HL-60 (cell line): ENCODE measurements around the gene C12orf75.

Source experiments
- DNase-seq, 2 experiments: peaks; one replicate each; pipeline ENCODE4 v3.0.0-alpha.2; 2010 to 2020; ENCODE audit warnings: low read depth in 1 of 2, low spot score in 1 of 2
- H3K27ac ChIP-seq: fragments of 250-450 bp; sonication (Bioruptor Pico); replicated peaks from 2 replicates; pipeline ENCODE4 v1.5.1; 2020; ENCODE audit warnings: mild to moderate bottlenecking, moderate library complexity
- H3K27me3 ChIP-seq: fragments of 250-450 bp; sonication (Bioruptor Pico); 2 replicates; pipeline ENCODE4 v1.5.1; 2021; ENCODE audit warnings: mild to moderate bottlenecking, moderate library complexity; ENCODE audit not compliant: insufficient read depth, poor library complexity, severe bottlenecking
- H3K4me3 ChIP-seq: replicated peaks from 2 replicates; pipeline ENCODE4 v1.5.1; 2011; ENCODE audit warnings: mild to moderate bottlenecking, control low read depth, low read length; ENCODE audit not compliant: insufficient read depth
- GABPA ChIP-seq: IDR thresholded peaks from 2 replicates; pipeline ENCODE4 v1.6.1; 2012; ENCODE audit warnings: low read depth
- POLR2AphosphoS5 ChIP-seq: IDR thresholded peaks from 2 replicates; pipeline ENCODE4 v1.6.1; 2012; ENCODE audit warnings: low read depth
- SPI1 ChIP-seq: IDR thresholded peaks from 2 replicates; pipeline ENCODE4 v1.6.1; 2012; ENCODE audit warnings: low read depth, mild to moderate bottlenecking, borderline replicate concordance
- TF ChIP-seq, protein P1 (sequence below): IDR thresholded peaks from 2 replicates; pipeline ENCODE4 v1.6.1; 2012; ENCODE audit warnings: low read depth; ENCODE audit not compliant: insufficient replicate concordance
- TF ChIP-seq, protein P2 (sequence below): IDR thresholded peaks from one replicate; pipeline ENCODE4 v1.5.1; 2011; ENCODE audit warnings: low read length, control low read depth, inconsistent platforms; ENCODE audit not compliant: insufficient read depth

Gene C12orf75

DNA sequence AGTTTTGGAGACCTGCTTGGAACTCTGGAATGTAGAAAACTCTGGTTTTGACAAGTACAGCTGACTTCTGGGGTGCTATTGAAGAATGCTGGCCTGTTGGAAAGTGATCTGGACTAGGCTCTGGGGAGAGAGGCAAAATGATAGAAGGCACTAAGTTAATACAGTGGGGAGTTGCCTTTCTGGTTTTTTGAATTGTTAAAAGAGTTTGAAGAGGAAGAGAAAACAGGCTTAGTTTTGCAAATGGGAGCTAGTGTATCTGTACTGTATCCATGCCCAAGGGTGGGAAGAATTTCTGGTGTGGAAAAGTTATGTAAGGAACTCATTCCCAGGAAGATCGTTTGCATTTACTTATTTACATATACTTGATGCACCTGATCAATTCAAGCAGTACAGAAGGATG is 43.8 kb downstream of the C12orf75 start:
- Histone ChIP-seq H3K27me3 (peaks cover 2% of the 10 kb centered on the region), H3K27ac (no peak overlapping the region), H3K4me3 (no peak overlapping the region)
- no peak for DNase-seq
- TF ChIP-seq SPI1 (no peak), POLR2AphosphoS5 (no peak), GABPA (no peak)
- TF ChIP-seq, protein P1, sequence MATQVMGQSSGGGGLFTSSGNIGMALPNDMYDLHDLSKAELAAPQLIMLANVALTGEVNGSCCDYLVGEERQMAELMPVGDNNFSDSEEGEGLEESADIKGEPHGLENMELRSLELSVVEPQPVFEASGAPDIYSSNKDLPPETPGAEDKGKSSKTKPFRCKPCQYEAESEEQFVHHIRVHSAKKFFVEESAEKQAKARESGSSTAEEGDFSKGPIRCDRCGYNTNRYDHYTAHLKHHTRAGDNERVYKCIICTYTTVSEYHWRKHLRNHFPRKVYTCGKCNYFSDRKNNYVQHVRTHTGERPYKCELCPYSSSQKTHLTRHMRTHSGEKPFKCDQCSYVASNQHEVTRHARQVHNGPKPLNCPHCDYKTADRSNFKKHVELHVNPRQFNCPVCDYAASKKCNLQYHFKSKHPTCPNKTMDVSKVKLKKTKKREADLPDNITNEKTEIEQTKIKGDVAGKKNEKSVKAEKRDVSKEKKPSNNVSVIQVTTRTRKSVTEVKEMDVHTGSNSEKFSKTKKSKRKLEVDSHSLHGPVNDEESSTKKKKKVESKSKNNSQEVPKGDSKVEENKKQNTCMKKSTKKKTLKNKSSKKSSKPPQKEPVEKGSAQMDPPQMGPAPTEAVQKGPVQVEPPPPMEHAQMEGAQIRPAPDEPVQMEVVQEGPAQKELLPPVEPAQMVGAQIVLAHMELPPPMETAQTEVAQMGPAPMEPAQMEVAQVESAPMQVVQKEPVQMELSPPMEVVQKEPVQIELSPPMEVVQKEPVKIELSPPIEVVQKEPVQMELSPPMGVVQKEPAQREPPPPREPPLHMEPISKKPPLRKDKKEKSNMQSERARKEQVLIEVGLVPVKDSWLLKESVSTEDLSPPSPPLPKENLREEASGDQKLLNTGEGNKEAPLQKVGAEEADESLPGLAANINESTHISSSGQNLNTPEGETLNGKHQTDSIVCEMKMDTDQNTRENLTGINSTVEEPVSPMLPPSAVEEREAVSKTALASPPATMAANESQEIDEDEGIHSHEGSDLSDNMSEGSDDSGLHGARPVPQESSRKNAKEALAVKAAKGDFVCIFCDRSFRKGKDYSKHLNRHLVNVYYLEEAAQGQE: no peak
- TF ChIP-seq, protein P2, sequence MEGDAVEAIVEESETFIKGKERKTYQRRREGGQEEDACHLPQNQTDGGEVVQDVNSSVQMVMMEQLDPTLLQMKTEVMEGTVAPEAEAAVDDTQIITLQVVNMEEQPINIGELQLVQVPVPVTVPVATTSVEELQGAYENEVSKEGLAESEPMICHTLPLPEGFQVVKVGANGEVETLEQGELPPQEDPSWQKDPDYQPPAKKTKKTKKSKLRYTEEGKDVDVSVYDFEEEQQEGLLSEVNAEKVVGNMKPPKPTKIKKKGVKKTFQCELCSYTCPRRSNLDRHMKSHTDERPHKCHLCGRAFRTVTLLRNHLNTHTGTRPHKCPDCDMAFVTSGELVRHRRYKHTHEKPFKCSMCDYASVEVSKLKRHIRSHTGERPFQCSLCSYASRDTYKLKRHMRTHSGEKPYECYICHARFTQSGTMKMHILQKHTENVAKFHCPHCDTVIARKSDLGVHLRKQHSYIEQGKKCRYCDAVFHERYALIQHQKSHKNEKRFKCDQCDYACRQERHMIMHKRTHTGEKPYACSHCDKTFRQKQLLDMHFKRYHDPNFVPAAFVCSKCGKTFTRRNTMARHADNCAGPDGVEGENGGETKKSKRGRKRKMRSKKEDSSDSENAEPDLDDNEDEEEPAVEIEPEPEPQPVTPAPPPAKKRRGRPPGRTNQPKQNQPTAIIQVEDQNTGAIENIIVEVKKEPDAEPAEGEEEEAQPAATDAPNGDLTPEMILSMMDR: no peak

DNA sequence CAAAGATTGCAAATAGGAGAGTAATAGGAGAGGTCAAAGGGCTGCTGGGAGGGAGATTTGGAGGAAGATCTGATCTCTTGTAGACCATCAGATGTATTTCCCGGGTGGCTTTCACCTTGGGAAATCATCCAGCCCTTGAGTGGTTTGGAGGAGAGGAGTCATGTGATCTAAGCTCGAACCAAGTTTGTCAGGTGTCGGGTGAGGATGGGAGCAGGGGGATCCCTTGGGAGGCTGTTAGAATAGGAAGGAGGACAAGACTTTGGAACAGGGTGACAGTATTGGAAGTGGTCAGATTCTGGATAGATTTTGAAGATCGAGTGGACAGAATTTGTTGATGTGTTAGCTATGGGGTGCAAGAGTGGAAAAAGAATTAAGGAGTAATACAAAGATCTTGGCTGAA is 46.6 kb downstream of the C12orf75 start:
- Histone ChIP-seq H3K27ac (no peak overlapping the region), H3K4me3 (no peak overlapping the region), H3K27me3 (peaks cover 2% of the 10 kb centered on the region)
- no peak for DNase-seq
- TF ChIP-seq, protein P2: no peak
- TF ChIP-seq POLR2AphosphoS5: no peak
- TF ChIP-seq GABPA: no peak
- TF ChIP-seq SPI1: no peak
- TF ChIP-seq, protein P1: no peak

DNA sequence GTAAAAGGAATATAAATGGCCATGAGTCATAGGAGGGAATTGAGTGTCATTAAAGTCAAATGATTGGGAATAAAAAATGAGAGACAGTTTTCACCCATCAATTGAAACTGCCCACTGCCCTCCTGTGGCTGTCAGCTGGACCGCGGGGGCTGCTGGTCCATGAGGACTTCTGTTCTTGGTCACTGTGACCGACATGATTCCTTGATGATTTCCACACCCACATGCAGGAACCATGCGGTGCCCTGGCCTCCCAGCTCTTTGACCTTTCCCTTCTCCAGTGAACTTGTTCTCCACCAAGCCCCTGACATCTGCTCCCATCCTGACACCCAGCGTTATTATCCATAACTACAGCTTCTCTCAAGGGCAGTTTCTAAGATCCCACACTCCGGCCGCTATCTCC is 48.4 kb downstream of the C12orf75 start:
- Histone ChIP-seq H3K4me3 (no peak overlapping the region), H3K27ac (no peak overlapping the region), H3K27me3 (peaks cover 2% of the 10 kb centered on the region)
- no peak for DNase-seq
- TF ChIP-seq GABPA (no peak), SPI1 (no peak), POLR2AphosphoS5 (no peak)
- TF ChIP-seq, protein P1: no peak
- TF ChIP-seq, protein P2: no peak
